Embryonic facial prominence (tissue), 1 donor: Measurements from ENCODE around the gene NABP1.

Source experiments
- DNase-seq: peaks from one replicate; pipeline ENCODE4 v3.0.0-alpha.2; 2016; ENCODE audit errors: extremely low spot score

Gene NABP1

DNA sequence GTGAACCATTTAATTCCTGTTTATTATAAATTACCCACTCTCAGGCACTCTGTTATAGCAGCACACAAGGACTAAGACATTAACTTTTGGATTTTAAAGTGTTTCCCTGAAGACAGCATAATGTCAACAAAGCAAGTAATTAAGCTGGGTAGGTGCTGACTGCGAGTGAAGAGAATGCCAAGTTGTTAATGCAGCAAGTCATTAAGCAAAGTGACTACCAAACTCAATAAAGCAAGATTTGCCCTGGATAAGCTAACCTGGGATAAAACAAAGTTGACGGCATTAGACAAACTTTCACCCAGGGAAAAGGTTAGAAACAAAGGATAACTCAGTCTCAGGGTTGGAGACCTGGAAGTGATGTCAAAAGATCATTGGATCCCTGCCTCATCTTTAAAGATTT, 28.4 kb upstream of the NABP1 start:
- no peak for DNase-seq

GRCh38 chr2:191650896-191651773, 26.8 kb upstream of the NABP1 start:
- DNase-seq, result no peak

DNA sequence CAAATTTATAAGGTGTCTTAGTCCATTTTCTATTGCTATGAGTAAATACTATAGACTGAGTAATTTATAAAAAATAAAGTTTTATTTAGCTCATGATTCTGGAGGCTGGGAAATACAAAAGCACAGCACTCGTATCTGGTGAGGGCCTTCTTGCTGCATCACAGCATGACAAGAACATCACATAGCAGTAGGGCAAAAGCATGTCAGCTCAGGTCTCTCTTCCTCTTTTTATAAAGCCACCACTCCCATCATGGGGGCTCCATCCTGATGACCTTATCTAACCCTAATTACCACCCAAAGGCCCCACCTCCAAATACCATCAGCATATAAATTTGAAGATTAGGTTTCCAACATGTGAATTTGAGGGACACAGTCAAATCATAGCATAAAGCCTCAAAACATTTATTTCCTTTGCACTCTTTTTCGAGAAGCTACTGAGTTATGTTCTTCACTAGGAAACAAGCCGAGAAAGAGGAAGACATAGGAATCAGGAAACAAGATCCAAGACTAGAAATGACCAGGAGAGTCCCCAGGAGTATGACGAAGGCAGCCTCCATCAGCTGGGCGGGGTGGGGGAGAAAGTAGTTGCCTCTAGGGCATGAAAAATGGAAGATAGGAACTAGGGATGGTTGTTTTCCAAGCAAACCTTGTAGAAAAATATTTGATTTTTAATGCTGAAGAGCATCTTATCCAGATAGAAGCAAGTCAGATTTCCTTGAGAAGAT, 24.1 kb upstream of the NABP1 start:
- DNase-seq, result no peak

GRCh38 chr2:191656391-191656790, 21.5 kb upstream of the NABP1 start:
- DNase-seq, result no peak

DNA sequence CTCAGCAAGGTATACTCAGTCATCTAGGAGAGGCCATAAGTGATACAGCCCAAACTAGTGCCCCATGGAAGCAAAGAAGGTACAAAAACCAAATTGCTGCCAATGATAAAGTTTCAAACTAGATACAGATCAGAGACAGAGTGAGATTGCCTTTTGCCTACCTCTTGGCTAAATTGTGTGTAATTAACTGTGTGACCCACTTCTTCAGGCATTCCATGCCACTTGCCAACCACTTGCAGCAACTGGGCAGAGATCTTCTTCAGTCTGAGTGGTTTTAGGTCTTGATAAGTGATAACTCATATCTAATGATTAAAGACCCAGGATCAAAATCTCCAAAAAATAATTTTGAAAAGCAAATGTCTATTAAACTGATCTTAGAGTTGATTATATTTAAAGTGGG, 21.1 kb upstream of the NABP1 start:
- DNase-seq, result no peak

- DNase-seq, result no peak
These were observed 20.0 kb upstream of the NABP1 start for GRCh38 chr2:191657977-191658376.

DNA sequence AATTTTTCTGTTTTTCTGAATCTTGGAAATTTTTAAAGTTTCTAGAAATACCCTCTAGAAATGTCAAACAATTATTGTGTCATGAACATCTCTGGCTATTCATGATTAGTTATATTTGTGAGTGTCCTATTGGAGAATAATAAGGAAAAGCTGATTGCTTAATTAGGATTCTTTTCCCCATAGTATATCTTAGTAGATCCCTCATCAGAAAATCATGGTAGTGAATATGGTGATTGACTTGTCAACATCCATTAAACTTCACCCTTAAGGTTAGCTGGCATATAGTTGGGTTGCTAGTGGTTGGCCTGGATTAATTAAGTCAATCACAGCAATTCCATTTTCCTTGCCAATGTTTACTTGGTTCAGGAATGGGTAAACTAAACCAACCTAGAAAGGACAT, 18.7 kb upstream of the NABP1 start:
- no peak for DNase-seq

GRCh38 chr2:191660575-191660974, 17.4 kb upstream of the NABP1 start:
- DNase-seq, result no peak

DNA sequence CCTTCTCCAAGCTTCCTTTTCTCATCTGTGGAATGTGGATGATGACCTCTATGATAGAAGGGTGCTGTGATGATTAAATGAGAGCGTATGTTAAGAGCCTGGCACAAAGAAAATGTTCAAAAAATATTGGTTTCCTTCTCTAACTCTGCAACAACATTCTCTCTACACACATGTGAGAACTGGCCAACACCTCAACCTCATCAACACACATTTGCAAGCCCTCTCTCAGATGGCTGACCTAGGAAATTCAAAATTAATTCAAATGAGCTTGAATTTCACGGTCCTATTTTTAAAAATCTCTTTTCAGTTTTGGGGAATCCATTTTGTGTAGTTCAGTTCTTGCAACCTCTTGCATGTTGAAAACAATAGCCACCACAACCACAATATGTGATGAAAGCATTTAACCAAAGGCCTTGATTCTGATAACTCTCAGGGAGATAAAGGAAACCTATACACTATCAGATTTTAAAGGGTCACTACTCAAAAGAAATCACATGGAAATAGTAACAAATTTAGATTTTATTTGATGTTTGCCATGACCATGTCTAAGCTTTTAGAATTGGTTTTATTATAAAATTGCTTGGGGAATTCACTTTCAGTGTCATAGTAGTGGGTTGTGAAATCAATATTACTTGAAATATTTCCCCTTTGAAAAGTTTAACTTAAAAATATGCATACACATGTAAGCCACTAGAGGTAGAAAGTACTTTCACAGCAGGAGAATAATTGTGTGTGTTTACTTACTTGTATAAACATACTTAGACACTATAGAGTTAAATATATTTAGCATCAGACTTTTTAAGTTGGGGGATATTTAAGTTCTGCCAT, 16.6 kb upstream of the NABP1 start:
- DNase-seq, result no peak

DNA sequence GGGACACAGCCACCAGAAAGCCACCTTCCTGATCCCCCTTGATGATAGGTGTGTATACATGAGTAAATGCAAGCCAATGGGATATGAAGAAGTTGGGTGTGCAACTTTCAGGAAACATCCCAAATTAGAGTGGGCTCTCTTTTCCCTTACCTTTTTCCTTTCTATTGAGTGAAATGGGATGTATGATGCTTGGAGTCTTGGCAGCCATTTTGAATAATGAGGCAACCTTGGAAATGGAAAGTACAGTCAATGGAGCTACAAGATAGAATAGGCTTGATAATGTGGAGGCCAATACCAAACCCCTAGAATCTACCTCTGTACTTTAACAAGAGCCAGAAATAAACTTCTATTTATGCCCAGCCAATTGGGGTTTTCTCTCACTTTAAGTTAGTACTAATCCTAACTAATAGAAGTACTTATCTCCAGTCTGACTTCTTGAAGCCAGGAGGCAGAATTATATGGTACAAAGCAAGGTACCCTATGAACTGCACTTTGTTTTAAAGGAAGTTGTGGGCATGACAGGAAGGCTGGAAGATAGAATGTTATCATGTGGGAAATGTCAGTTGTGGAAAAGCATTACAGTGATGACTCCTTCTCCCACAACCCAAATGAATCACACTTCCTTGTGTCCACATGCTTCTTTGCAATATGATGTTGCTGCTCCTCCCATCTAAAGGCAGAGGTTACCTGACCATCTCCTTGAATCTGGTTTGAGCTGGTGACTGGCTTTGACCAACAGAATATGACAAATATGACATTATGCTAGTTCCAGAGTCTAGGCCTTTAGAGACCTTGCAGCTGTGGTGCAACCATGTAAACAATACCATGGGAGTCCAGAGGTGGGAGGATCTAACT, 12.9 kb upstream of the NABP1 start:
- DNase-seq, result no peak

- DNase-seq, result no peak
These were observed 11.7 kb upstream of the NABP1 start for GRCh38 chr2:191666226-191666625.

DNA sequence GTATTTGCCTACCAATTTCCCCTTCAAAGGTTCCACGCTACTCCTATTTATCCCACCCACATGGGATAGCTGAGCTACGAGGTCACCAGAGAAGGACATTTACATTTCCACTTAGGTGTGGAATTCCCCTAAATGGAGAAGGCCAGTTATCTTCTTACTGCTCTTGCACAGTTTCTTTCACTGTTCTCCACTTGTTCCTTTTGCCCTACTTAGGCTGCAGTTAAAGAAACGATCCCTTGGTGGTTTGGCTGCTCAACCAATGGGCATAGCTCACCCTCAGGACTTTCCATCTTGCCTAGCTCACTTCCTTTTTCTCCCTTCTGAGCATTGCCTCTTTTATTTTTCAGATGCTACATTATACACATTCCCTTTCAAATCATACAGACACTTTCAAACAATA, 11.2 kb upstream of the NABP1 start:
- DNase-seq, result no peak

GRCh38 chr2:191670076-191670475, 7.9 kb upstream of the NABP1 start:
- DNase-seq, result no peak

DNA sequence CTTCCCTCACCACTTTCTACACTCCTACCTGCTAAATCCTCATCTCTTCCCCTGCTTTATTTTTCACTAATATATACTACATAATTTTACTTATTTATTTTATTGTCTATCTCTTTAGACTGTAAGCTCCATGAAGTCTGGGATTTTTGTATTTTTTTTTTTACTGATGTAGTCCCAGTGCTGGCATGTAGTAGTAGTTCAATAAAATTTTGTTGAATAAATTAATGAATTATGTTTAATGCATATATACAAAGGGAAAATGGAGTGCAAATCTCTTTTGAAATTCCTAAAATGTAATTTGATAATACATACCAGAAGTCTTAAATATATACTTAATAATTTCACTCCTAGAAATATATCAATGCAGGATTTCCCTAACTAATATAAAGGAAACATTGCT, 7.1 kb upstream of the NABP1 start:
- DNase-seq, result no peak

DNA sequence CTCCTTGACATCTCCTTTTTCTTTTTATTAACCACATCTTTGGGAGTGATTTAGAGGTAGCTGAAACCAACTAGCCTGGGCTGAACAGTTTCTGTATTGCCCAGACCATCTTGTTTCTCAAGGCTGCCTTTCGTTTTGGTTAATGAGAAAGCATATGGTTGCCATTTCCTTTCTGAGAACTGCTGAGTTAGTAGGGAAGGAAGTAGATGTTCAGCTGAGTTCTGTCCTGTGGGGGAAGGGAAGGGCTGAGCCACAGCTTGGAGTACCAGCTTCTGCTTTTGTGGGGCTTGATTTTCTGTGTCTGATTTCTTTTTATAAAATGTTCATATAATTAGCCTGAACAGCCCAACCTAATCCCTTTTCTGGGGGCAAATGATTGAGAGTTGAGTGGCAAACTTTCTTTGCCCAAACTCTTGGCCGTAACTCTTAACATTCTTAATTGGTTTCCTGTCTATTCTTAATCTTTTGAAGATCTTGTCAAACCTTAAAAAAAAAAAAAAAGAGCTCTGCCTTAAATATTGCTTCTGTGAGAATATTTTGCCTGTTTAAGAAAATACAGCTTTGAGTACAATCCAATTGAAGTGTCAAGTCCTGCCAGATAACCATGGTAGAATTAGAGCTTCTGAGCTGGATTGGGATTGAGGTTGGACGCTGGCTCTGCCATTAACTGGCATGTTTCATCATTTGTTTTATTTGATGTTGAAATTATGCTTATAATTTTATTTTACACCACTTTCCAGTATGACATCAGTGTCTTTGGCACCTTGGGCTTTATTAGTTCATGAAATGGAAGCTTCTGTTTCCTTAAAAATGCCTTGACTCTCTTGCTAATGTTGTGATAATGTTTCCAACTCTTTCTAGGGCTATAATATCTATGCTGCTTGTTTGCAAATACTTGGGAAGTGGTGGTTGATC, 1.9 kb upstream of the NABP1 start:
- no peak for DNase-seq

- DNase-seq, result peak; percentile 75
These were observed 918 bp upstream of the NABP1 start for GRCh38 chr2:191676790-191677645.

- no peak for DNase-seq
These were observed 633 bp downstream of the NABP1 start for GRCh38 chr2:191678437-191679100.

DNA sequence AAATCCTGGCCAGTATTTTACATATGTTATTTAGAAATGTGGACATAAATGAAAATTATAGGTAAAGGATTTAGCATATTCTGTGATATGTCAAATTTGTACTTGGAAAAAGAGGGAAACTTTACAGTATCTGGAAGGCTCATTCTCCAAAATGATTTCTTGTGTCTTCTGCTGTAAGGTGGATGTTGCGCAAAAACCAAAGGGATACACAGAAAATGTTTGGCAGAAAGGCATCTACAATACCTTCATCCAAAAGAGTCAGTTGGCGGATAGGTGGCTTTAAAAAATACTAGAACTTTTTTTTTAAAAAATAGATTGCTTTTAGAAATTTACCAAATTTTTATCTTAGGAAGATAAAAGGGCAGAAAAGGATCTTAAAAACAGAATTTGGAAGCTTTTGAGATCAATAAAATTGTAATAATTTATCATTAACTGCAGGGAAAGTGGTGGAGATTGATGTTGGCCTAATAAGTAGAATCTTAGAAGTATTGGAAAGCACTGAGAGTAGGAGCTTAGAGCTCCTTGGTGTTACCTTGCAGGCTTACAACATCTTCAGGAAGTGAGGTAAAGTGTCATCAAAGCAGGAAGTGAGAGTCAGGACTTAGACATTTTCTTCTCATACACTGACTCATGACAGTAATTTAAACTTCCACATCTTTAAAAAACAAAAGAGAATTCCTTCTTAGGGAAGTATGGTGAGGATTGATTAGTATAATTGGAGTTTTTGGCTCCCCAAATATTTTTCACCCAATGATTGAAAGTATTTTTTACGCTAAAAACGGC, 2.1 kb downstream of the NABP1 start:
- no peak for DNase-seq
